Measurements from ENCODE around the gene CTNNA3. TPM values are rescaled to one million over a fixed set of nuclear protein-coding genes. Genes with fewer than 3 reads are reported as not detected.

The CTNNA3 gene
- polyA plus RNA-seq, 1 experiment: 0.26 TPM

GRCh38 chr10:66838656-66839055 is 857.3 kb downstream of the CTNNA3 start:
- no peak for TF ChIP-seq CTCF (IDR thresholded peaks at IDR 0.05; ENCODE audit: low read depth, low read length)
- H3K27ac ChIP-seq (ENCODE audit: low read depth, low read length): no peak overlapping the region
- ChIA-PET CTCF (interaction anchor here (0.7 kb wide), 1 partner anchor 202 kb away, joined by 3 read pairs; no protein-coding TSS in a partner anchor), POLR2A (no interaction called here)
- DNase-seq (ENCODE audit: low read depth, low spot score): no peak
- H3K9me3 ChIP-seq (ENCODE audit: control insufficient read depth, insufficient read depth, low read length): no peaks in the 10 kb centered on the region
- no peak overlapping the region for H3K4me3 ChIP-seq (ENCODE audit: low read depth, low read length)
- H3K27me3 ChIP-seq (ENCODE audit: control insufficient read depth, insufficient read depth, low read length): no peaks in the 10 kb centered on the region

GRCh38 chr10:66837990-66838389 is 858.0 kb downstream of the CTNNA3 start:
- TF ChIP-seq CTCF (IDR thresholded peaks at IDR 0.05; ENCODE audit: low read depth, low read length): no peak
- Histone ChIP-seq H3K27me3 (ENCODE audit: control insufficient read depth, insufficient read depth, low read length) (no peaks in the 10 kb centered on the region), H3K4me3 (ENCODE audit: low read depth, low read length) (no peak overlapping the region), H3K27ac (ENCODE audit: low read depth, low read length) (no peak overlapping the region), H3K9me3 (ENCODE audit: control insufficient read depth, insufficient read depth, low read length) (no peaks in the 10 kb centered on the region)
- peak; percentile 30 for DNase-seq (ENCODE audit: low read depth, low spot score)
- CTCF ChIA-PET: no interaction called here
- POLR2A ChIA-PET: no interaction called here

- Histone ChIP-seq H3K4me3 (ENCODE audit: low read depth, low read length) (no peak overlapping the region), H3K27me3 (ENCODE audit: control insufficient read depth, insufficient read depth, low read length) (no peaks in the 10 kb centered on the region), H3K27ac (ENCODE audit: low read depth, low read length) (no peak overlapping the region), H3K9me3 (ENCODE audit: control insufficient read depth, insufficient read depth, low read length) (no peaks in the 10 kb centered on the region)
- POLR2A ChIA-PET: no interaction called here
- no peak for DNase-seq (ENCODE audit: low read depth, low spot score)
- no peak for TF ChIP-seq CTCF (IDR thresholded peaks at IDR 0.05; ENCODE audit: low read depth, low read length)
- CTCF ChIA-PET: no interaction called here
Measured at GRCh38 chr10:66837335-66837734, 858.7 kb downstream of the CTNNA3 start.

GRCh38 chr10:66836771-66837170 is 859.2 kb downstream of the CTNNA3 start:
- ChIA-PET CTCF (interaction anchor here (1.7 kb wide), 1 partner anchor 89 kb away, joined by 4 read pairs; the partner anchor contains the start of gene LRRTM3), POLR2A (no interaction called here)
- TF ChIP-seq CTCF (IDR thresholded peaks at IDR 0.05; ENCODE audit: low read depth, low read length): no peak
- Histone ChIP-seq H3K4me3 (ENCODE audit: low read depth, low read length) (no peak overlapping the region), H3K27me3 (ENCODE audit: control insufficient read depth, insufficient read depth, low read length) (no peaks in the 10 kb centered on the region), H3K9me3 (ENCODE audit: control insufficient read depth, insufficient read depth, low read length) (no peaks in the 10 kb centered on the region), H3K27ac (ENCODE audit: low read depth, low read length) (no peak overlapping the region)
- DNase-seq (ENCODE audit: low read depth, low spot score): no peak

- peak; percentile 37 for DNase-seq (ENCODE audit: low read depth, low spot score)
- POLR2A ChIA-PET: no interaction called here
- Histone ChIP-seq H3K27me3 (ENCODE audit: control insufficient read depth, insufficient read depth, low read length) (no peaks in the 10 kb centered on the region), H3K4me3 (ENCODE audit: low read depth, low read length) (no peak overlapping the region), H3K27ac (ENCODE audit: low read depth, low read length) (no peak overlapping the region), H3K9me3 (ENCODE audit: control insufficient read depth, insufficient read depth, low read length) (no peaks in the 10 kb centered on the region)
- CTCF ChIA-PET: interaction anchor here (1.7 kb wide), 1 partner anchor 90 kb away, joined by 4 read pairs; the partner anchor contains the start of gene LRRTM3
- no peak for TF ChIP-seq CTCF (IDR thresholded peaks at IDR 0.05; ENCODE audit: low read depth, low read length)
Measured at GRCh38 chr10:66836057-66836456, 859.9 kb downstream of the CTNNA3 start.
